GM12891 (cell line): ENCODE results near the gene FBXL17.

Experiments used
- DNase-seq: peaks from one replicate; pipeline ENCODE4 v3.0.0; 2011; ENCODE audit warnings: low spot score; ENCODE audit not compliant: insufficient read length
- FAIRE-seq: peaks from 2 replicates; lab custom pipeline; 2011; peaks lifted over from hg19 to GRCh38; lab: Jason Lieb, UNC
- PAX5 ChIP-seq: IDR thresholded peaks from 2 replicates; pipeline ENCODE4 v1.6.1; 2011; ENCODE audit warnings: low read length, moderate library complexity, mild to moderate bottlenecking; ENCODE audit not compliant: insufficient read depth, severe bottlenecking
- POLR2A ChIP-seq: IDR thresholded peaks from 2 replicates; pipeline ENCODE4 v1.6.1; 2011; ENCODE audit warnings: low read depth, low read length, control low read depth
- POLR2AphosphoS5 ChIP-seq: IDR thresholded peaks from 2 replicates; pipeline ENCODE4 v1.6.1; 2011; ENCODE audit warnings: low read depth, low read length, control low read depth
- POU2F2 ChIP-seq: IDR thresholded peaks from 2 replicates; pipeline ENCODE4 v1.6.1; 2011; ENCODE audit warnings: low read depth, mild to moderate bottlenecking, control low read depth, low read length, moderate library complexity
- SPI1 ChIP-seq: IDR thresholded peaks from 2 replicates; pipeline ENCODE4 v1.6.1; 2011; ENCODE audit warnings: low read depth, low read length, control low read depth
- TAF1 ChIP-seq: IDR thresholded peaks from 2 replicates; pipeline ENCODE4 v1.6.1; 2011; ENCODE audit warnings: low read depth, low read length, control low read depth

FBXL17 gene

DNA sequence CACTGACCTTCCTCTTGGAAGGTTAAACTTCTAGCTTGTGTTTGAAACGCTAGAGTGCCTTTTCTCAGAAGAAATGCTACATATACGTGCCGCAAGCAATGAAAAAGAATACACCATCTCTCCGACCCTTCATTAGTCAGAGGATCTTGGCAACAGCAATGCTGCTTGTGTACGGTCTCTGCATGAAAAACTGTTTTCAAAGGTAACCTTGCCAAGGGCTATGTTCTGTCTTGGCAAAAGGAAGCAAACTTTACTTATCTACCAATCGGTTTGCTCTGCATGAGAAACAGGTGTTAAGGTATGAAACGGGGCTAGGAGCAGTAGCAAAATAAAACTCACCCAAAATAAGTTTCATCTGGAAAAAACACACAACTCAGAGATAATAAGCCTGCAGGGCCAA, 297.8 kb downstream of the FBXL17 start:
- DNase-seq, result no peak
- TF ChIP-seq POLR2AphosphoS5, result no peak
- no peak for TF ChIP-seq PAX5
- no peak for TF ChIP-seq TAF1
- no peak for TF ChIP-seq POLR2A
- TF ChIP-seq SPI1, result no peak
- no peak for TF ChIP-seq POU2F2
- FAIRE-seq, result no peak

DNA sequence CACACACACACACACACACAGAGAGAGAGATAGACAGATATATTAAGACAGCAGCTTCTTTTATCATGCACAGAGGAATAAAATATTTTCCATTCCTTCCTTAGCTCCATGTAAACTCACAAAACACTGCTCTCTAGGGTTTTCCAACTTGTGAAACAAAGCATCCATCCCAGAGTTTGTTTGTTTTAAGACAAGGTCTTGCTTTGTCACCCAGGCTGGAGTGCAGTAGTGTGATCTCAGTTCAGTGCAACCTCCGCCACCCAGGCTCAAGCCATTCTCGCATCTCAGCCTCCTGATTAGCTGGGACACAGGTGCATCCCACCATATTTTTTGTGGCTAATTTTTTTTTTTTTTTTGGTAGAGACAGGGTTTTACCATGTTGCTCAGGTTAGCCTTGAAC, 298.7 kb downstream of the FBXL17 start:
- no peak for FAIRE-seq
- TF ChIP-seq POU2F2, result no peak
- TF ChIP-seq PAX5, result no peak
- no peak for TF ChIP-seq SPI1
- TF ChIP-seq POLR2AphosphoS5, result no peak
- no peak for TF ChIP-seq TAF1
- no peak for TF ChIP-seq POLR2A

GRCh38 chr5:108081707-108082106, 300.2 kb downstream of the FBXL17 start:
- TF ChIP-seq POU2F2, result no peak
- TF ChIP-seq PAX5, result no peak
- TF ChIP-seq POLR2AphosphoS5, result no peak
- TF ChIP-seq SPI1, result no peak
- no peak for TF ChIP-seq POLR2A
- no peak for TF ChIP-seq TAF1
- no peak for DNase-seq
- FAIRE-seq, result no peak

More for the DNA sequence above, 298.7 kb downstream of the FBXL17 start:
- DNase-seq, result no peak

- FAIRE-seq (no peak), DNase-seq (no peak)
- TF ChIP-seq POLR2A (no peak), SPI1 (no peak), TAF1 (no peak), POU2F2 (no peak), PAX5 (no peak)
Observed at GRCh38 chr5:108079753-108080152, 302.1 kb downstream of the FBXL17 start.

- no peak for FAIRE-seq
- TF ChIP-seq PAX5 (no peak), POU2F2 (no peak), POLR2AphosphoS5 (no peak), SPI1 (no peak), TAF1 (no peak), POLR2A (no peak)
- no peak for DNase-seq
Observed at GRCh38 chr5:108078882-108079281, 303.0 kb downstream of the FBXL17 start.

- DNase-seq (no peak), FAIRE-seq (no peak)
- no peak for TF ChIP-seq TAF1
- no peak for TF ChIP-seq POLR2AphosphoS5
- TF ChIP-seq POU2F2, result no peak
- no peak; the same call in 1 of the 2 replicates for TF ChIP-seq SPI1
- no peak for TF ChIP-seq POLR2A
- TF ChIP-seq PAX5, result no peak
Observed at GRCh38 chr5:108078345-108078744, 303.6 kb downstream of the FBXL17 start.

- FAIRE-seq (no peak), DNase-seq (no peak)
- no peak for TF ChIP-seq POLR2AphosphoS5
Observed at GRCh38 chr5:108074626-108075025, 307.3 kb downstream of the FBXL17 start.

DNA sequence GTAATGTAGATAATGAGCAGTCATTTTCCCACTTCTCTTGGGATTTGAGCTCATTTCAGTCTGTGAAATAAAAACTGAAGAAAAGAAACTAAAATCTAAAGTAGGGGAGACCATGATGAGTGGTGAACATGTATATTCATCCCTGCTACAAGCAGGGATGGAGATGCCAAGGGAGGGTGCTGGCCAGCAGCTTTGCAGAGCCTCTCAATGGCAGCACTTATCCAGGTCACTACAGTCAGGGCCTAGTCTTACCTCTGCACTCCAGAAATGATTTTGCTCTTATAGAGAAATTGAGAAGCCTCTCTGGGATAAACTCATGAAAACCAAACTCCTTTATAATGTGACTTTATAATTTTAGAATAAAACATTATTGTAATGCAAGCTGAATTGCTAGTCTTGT, 317.6 kb downstream of the FBXL17 start:
- FAIRE-seq (no peak), DNase-seq (no peak)
- no peak for TF ChIP-seq POLR2A
- TF ChIP-seq TAF1, result no peak
- TF ChIP-seq POLR2AphosphoS5, result no peak
- TF ChIP-seq POU2F2, result no peak
- TF ChIP-seq PAX5, result no peak
- no peak for TF ChIP-seq SPI1

- no peak for TF ChIP-seq POLR2A
- no peak for TF ChIP-seq PAX5
- TF ChIP-seq POU2F2, result no peak
- no peak for TF ChIP-seq SPI1
- TF ChIP-seq TAF1, result no peak
- no peak for TF ChIP-seq POLR2AphosphoS5
- FAIRE-seq (no peak), DNase-seq (no peak)
Observed at GRCh38 chr5:108061941-108062340, 320.0 kb downstream of the FBXL17 start.

DNA sequence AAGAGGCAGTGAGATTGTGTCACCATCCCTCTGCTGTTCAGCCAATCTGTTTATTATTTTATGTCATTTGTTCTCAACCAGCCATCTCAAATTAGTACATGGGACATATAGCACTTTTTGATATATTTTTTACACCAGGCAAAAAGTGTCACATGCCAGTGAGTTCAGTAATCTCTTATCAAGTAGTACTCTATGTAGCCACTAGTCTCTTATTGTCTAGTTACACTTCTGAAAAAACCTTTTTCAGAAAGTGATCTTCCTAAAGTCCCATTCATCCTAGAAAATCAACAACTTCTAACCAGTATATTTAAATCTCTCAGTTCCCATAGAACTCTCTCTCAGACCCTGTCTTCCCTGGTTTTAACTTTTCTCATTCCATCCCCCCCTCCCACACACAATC, 321.6 kb downstream of the FBXL17 start:
- no peak for TF ChIP-seq POLR2AphosphoS5
- no peak for TF ChIP-seq TAF1
- no peak for TF ChIP-seq POLR2A
- TF ChIP-seq SPI1, result no peak
- no peak for TF ChIP-seq POU2F2
- TF ChIP-seq PAX5, result no peak
- FAIRE-seq (no peak), DNase-seq (no peak)

DNA sequence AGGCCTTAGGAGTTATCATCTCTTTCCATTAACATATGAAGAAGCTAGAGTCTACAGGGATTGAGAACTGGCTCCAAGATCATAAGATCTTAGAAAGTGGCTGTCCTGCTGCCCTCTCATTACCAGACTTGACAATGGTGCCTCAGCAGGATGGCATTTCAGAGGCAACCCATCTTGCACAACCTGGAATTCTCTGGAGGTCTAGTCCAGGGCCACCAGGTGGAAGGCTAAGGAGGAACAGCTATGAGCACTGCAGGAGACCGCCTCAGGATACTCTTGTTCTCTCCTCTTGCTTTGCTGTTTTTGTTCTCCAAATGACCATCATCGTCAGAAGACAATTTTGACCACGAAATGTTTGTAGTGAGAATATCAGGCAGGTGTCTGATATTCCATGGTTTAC, 322.6 kb downstream of the FBXL17 start:
- FAIRE-seq (no peak), DNase-seq (no peak)
- no peak for TF ChIP-seq TAF1
- no peak for TF ChIP-seq POLR2A
- no peak for TF ChIP-seq POLR2AphosphoS5
- no peak for TF ChIP-seq PAX5
- no peak for TF ChIP-seq POU2F2
- TF ChIP-seq SPI1, result no peak

- FAIRE-seq, result no peak
- no peak for DNase-seq
- TF ChIP-seq POLR2A (no peak), POLR2AphosphoS5 (no peak), POU2F2 (no peak), TAF1 (no peak)
Observed at GRCh38 chr5:108054349-108054748, 327.5 kb downstream of the FBXL17 start.
